DND-41 (cell line): ENCODE measurements around the gene INPP5K.

Experiments
- ATAC-seq: fragments of 200-7000 bp; cut with Tn5 transposase; 3 replicates; pipeline ENCODE4 v1.9.1; 2021; ENCODE audit warnings: low read depth; ENCODE audit not compliant: insufficient read depth
- DNase-seq: peaks from one replicate; pipeline ENCODE4 v3.0.0-alpha.2; 2020
- H2AFZ ChIP-seq: 2 replicates; pipeline ENCODE4 v1.6.0; 2012; ENCODE audit warnings: low read depth, low read length
- H3K27ac ChIP-seq: 2 replicates; pipeline ENCODE4 v1.5.1; 2012; ENCODE audit warnings: low read length, inconsistent platforms
- H3K27me3 ChIP-seq: fragments of 200-600 bp; sonication (generic); 2 replicates; pipeline ENCODE4 v1.6.0; 2012; ENCODE audit warnings: low read length, mild to moderate bottlenecking, inconsistent platforms; ENCODE audit not compliant: insufficient read depth, poor library complexity
- H3K36me3 ChIP-seq: 2 replicates; pipeline ENCODE4 v1.5.1; 2012; ENCODE audit warnings: low read length, inconsistent platforms; ENCODE audit not compliant: insufficient read depth
- H3K4me1 ChIP-seq: 2 replicates; pipeline ENCODE4 v1.5.1; 2012; ENCODE audit warnings: mild to moderate bottlenecking, low read length; ENCODE audit not compliant: insufficient read depth
- H3K4me2 ChIP-seq: 2 replicates; pipeline ENCODE4 v1.6.0; 2012; ENCODE audit warnings: mild to moderate bottlenecking, moderate library complexity, low read length, inconsistent platforms; ENCODE audit not compliant: insufficient read depth
- H3K4me3 ChIP-seq, 2 experiments: fragments of 200-600 bp in 1 of 2; shearing (Covaris generic) in 1 of 2; 2 replicates each; pipeline ENCODE4 v1.5.1; 2012 to 2016; ENCODE audit warnings: inconsistent platforms in 2 of 2, low read length in 2 of 2, mild to moderate bottlenecking in 2 of 2, low read depth in 1 of 2, moderate library complexity in 1 of 2
- H3K79me2 ChIP-seq: 2 replicates; pipeline ENCODE4 v1.6.0; 2012; ENCODE audit warnings: low read length, inconsistent platforms; ENCODE audit not compliant: insufficient read depth
- H3K9ac ChIP-seq: 2 replicates; pipeline ENCODE4 v1.6.0; 2012; ENCODE audit warnings: low read depth, mild to moderate bottlenecking, inconsistent platforms, low read length, moderate library complexity
- H3K9me3 ChIP-seq: 2 replicates; pipeline ENCODE4 v1.5.1; 2012; ENCODE audit warnings: low read length, moderate library complexity, mild to moderate bottlenecking, inconsistent platforms; ENCODE audit not compliant: insufficient read depth, severe bottlenecking
- H4K20me1 ChIP-seq: 2 replicates; pipeline ENCODE4 v1.6.0; 2012; ENCODE audit warnings: low read length; ENCODE audit not compliant: insufficient read depth
- CTCF ChIP-seq: IDR thresholded peaks from 2 replicates; pipeline ENCODE4 v1.5.1; 2012; ENCODE audit warnings: borderline replicate concordance, low read length, moderate library complexity, mild to moderate bottlenecking; ENCODE audit not compliant: poor library complexity, severe bottlenecking; ENCODE audit errors: extremely low read depth
- EZH2 ChIP-seq: IDR thresholded peaks from 3 replicates; pipeline ENCODE4 v1.6.1; 2012; ENCODE audit warnings: borderline replicate concordance, low read depth, mild to moderate bottlenecking, moderate library complexity, low read length, inconsistent platforms; ENCODE audit not compliant: severe bottlenecking

The INPP5K gene

DNA sequence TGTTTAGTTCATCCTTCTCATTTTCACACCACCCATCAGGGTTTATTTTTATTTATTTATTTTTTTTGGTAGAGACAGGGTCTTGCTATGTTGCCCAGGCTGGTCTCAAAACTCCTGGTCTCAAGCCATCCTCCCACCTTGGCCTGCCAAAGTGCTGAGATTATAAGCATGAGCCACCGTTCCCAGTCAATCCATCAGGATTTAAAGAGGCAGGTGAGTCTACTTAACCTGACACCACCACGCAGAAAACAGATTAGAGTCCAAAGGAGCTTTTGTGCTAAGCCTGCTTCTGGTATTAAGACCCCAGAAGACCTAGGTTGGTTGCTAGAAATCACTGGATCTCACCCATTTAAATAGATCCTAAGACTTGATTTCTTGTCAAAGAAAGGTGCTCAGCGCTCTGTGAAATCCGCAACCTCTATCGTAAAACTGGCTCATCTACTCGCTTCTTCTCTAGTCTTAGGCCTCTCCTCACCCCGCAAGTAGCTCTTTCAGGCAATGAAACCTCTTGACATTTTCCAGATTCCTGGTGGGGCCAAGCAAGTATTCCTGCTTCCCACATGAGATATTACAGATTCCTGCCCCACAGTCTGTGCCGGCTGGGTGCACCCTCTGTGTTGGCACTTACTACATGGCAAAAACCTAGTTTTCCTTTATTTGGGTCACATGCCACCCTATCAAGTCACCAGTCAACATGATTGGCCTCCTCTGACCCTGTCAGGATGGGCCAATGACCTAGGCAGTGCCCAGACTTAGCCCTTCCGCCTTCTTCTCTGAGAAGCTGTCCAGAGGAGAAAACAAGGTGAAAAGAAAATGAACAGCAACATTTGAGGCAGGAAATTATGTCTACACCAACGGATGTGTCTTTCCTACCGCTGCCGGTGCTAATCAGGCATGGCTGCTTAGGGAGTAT lies 37.2 kb upstream of the INPP5K start:
- H3K9me3 ChIP-seq, result no peaks in the 10 kb centered on the region
- DNase-seq (no peak), ATAC-seq (no peak)
- H4K20me1 ChIP-seq, result peaks cover 54% of the 10 kb centered on the region
- H3K27ac ChIP-seq, result no peak overlapping the region
- no peak overlapping the region for H3K9ac ChIP-seq
- H3K4me3 ChIP-seq, result no peak overlapping the region
- H2AFZ ChIP-seq, result no peak overlapping the region
- H3K27me3 ChIP-seq, result no peaks in the 10 kb centered on the region
- H3K36me3 ChIP-seq, result peaks cover 93% of the 10 kb centered on the region
- peaks cover 80% of the 10 kb centered on the region for H3K79me2 ChIP-seq
- H3K4me1 ChIP-seq, result peaks cover 5% of the 10 kb centered on the region
- TF ChIP-seq CTCF (no peak), EZH2 (no peak)
- H3K4me2 ChIP-seq, result no peak overlapping the region

GRCh38 chr17:1552932-1553331 lies 36.5 kb upstream of the INPP5K start:
- Histone ChIP-seq H3K4me2 (no peak overlapping the region), H3K4me1 (no peaks in the 10 kb centered on the region; the same call in 1 of the 2 replicates), H2AFZ (no peak overlapping the region), H3K27me3 (no peaks in the 10 kb centered on the region), H3K4me3 (no peak overlapping the region), H3K9ac (no peak overlapping the region), H3K79me2 (peaks cover 78% of the 10 kb centered on the region), H3K9me3 (no peaks in the 10 kb centered on the region), H3K36me3 (peaks cover 95% of the 10 kb centered on the region), H3K27ac (0 out of 2 replicates have a peak overlapping the region, but pooled peaks have one; percentile 43), H4K20me1 (peaks cover 50% of the 10 kb centered on the region)
- DNase-seq (no peak), ATAC-seq (no peak)
- TF ChIP-seq EZH2 (no peak), CTCF (no peak)

GRCh38 chr17:1551741-1552140 lies 35.3 kb upstream of the INPP5K start:
- Histone ChIP-seq H3K79me2 (peaks cover 68% of the 10 kb centered on the region), H3K4me1 (no peaks in the 10 kb centered on the region), H3K9me3 (no peaks in the 10 kb centered on the region), H4K20me1 (peaks cover 39% of the 10 kb centered on the region), H3K9ac (no peak overlapping the region), H2AFZ (no peak overlapping the region), H3K27ac (no peak overlapping the region; the same call in 1 of the 2 replicates), H3K4me3 (no peak overlapping the region), H3K27me3 (no peaks in the 10 kb centered on the region), H3K4me2 (no peak overlapping the region), H3K36me3 (peaks cover 94% of the 10 kb centered on the region)
- DNase-seq (no peak), ATAC-seq (no peak)
- TF ChIP-seq CTCF (no peak), EZH2 (no peak)
